Heart right ventricle (tissue), 16 donors: Measurements from ENCODE around the gene TREML1. TPM values are rescaled to one million over a fixed set of nuclear protein-coding genes. Genes with fewer than 3 reads are reported as not detected.

ENCODE experiments used
- ATAC-seq, 8 donors: fragments of 200-7000 bp; cut with Tn5 transposase; one replicate each; pipeline ENCODE4 v1.9.1; 2020; ENCODE audit warnings: mild to moderate bottlenecking in 8 of 8, moderate library complexity in 8 of 8, moderate number of reproducible peaks in 1 of 8
- DNase-seq, 2 donors: peaks; one replicate each; pipeline ENCODE4 v3.0.0-alpha.2; 2020
- H3K27ac ChIP-seq, 10 donors: fragments of 200-600 bp; sonication (generic) in 2 of 10; one replicate each; pipeline versions ENCODE4 v1.5.0 to v1.8.0; 2020 to 2022; ENCODE audit warnings: mild to moderate bottlenecking in 3 of 10
- H3K27me3 ChIP-seq, 7 donors: fragments of 200-600 bp; one replicate each; pipeline ENCODE4 v1.8.0; 2021 to 2022; ENCODE audit warnings: mild to moderate bottlenecking in 2 of 7
- H3K36me3 ChIP-seq, 9 donors: fragments of 200-600 bp; sonication (generic) in 1 of 9; one replicate each; pipeline versions ENCODE4 v1.5.0 to v1.8.0; 2020 to 2022; ENCODE audit warnings: mild to moderate bottlenecking in 2 of 9
- H3K4me1 ChIP-seq, 9 donors: fragments of 200-600 bp; sonication (generic) in 1 of 9; one replicate each; pipeline versions ENCODE4 v1.5.0 to v1.8.0; 2020 to 2022; ENCODE audit warnings: mild to moderate bottlenecking in 4 of 9
- H3K4me3 ChIP-seq, 10 donors: fragments of 200-600 bp; sonication (generic) in 2 of 10; one replicate each; pipeline versions ENCODE4 v1.5.0 to v1.8.0; 2020 to 2022; ENCODE audit warnings: mild to moderate bottlenecking in 7 of 10, moderate library complexity in 2 of 10
- H3K9me3 ChIP-seq, 11 donors: fragments of 200-600 bp in 10 of 11; sonication (generic) in 2 of 11; one replicate each; pipeline versions ENCODE4 v1.5.0 to v1.8.0; 2013 to 2022; ENCODE audit warnings: mild to moderate bottlenecking in 2 of 11, control low read depth in 1 of 11, moderate library complexity in 1 of 11
- CTCF ChIP-seq, 9 donors: fragments of 200-600 bp; sonication (generic) in 2 of 9; IDR thresholded peaks; one replicate each; pipeline versions ENCODE4 v1.5.0 to v1.8.0; 2021 to 2022; ENCODE audit warnings: antibody characterized with exemption in 9 of 9, mild to moderate bottlenecking in 5 of 9, moderate library complexity in 1 of 9
- WGBS, 2 donors: extraction: QIAGEN DNeasy Blood & Tissue Kit; methylation state at CpG; one replicate each; pipeline ENCODE4 v1.1.7; 2013; ENCODE audit warnings: inconsistent platforms in 1 of 2; 5-methylcytosine and 5-hydroxymethylcytosine counted together
- intact Hi-C, 10 donors: fragments of 100-400 bp; cut with DNase I; formaldehyde crosslinking; loops; one replicate each; pipeline versions ENCODE4 v1.11.1 to v1.14.2; 2022
- polyA plus RNA-seq, 2 donors: library from polyadenylated mRNA; stranded (reverse); fragments of 200-250 nt; gene quantifications; one replicate each; pipeline ENCODE4 v1.2.3, GENCODE V29; 2013
- total RNA-seq, 10 donors: library from RNA; stranded (reverse); fragmentation: NEBNext Ultra II Directional in 3 of 10; extraction: Animal tissue kit (Norgen Biotek cat#: 25700) in 3 of 10; gene quantifications; one replicate each; pipeline versions ENCODE4 v1.2.1 to v1.2.4, GENCODE V29; 2021 to 2023
- donor health status: Arrhythmogenic right ventricular cardiomyopathy.
- donor health status: ischemic (EF 13 %, LVEDD 7.1; RV severe dilation, severe dysfunction).
- donor health status: healthy with polysubstance abuse.
- donor health status: DM: no; HTN: yes; CAD: no.
- donor health status: DM: no; HTN: no; CAD: no.
- donor health status: ischemic (EF 25% LVEDD 6.9; RV normal size, moderate dysfunction).
- donor health status: ischemic (EF 25% LVEDD 5.7; RV mildly dilated, moderate dysfunction).
- donor health status: healthy.
- donor health status: DM: yes; HTN: yes; CAD: no.
- donor health status: Ischemic cardiomyopathy.
- donor health status: ischemic (EF 35%, LVEDD 5.7; RV mildly dilated, moderate dysfunction).
- donor health status: nonischemic (EF 11% LVEDD 7.7; RV severe dilation, severe dysfunction).
- donor health status: DM: yes; HTN: yes; CAD: no.
- donor health status: PGD.
- donor health status: ischemic (EF 29% LVEDD 5.4; RV normal size, mild dysfunction).
- donor health status: nonischemic (EF 23%, LVEDD 6.1; RV moderate dilation, normal function).

The TREML1 gene
- total and polyA plus RNA-seq, 12 donors, result 0.17 to 0.39 (median 0.33) TPM; not detected in 9

GRCh38 chr6:41199552-41200246, 45.6 kb upstream of the TREML1 start:
- ATAC-seq (peak in 2 of 8 donors; percentile 17 to 41), DNase-seq (no peak)
- TF ChIP-seq CTCF (IDR thresholded peaks at IDR 0.05), result no peak
- Histone ChIP-seq H3K36me3 (no peaks in the 10 kb centered on the region), H3K9me3 (no peaks in the 10 kb centered on the region), H3K4me1 (peaks cover 0 to 35% (median 0%) of the 10 kb centered on the region in 9 donors), H3K4me3 (no peak overlapping the region), H3K27me3 (peaks cover 0 to 25% (median 13%) of the 10 kb centered on the region in 7 donors), H3K27ac (peak overlapping the region in 2 of 10 donors; percentile 67 to 91)
- intact Hi-C loops, result loop anchor here in 1 of 10 donors (10.0 kb wide), 1 partner anchor 115 kb away; no protein-coding TSS in a partner anchor
- 82% methylated on average over 1 of the region's 1 CpG for WGBS, 2 donors

GRCh38 chr6:41197234-41197633, 43.1 kb upstream of the TREML1 start:
- ATAC-seq, result no peak
- WGBS, 2 donors, result 93% methylated on average over 3 of the region's 3 CpGs
- intact Hi-C loops, result loop anchor here in 1 of 10 donors (10.0 kb wide), 1 partner anchor 118 kb away; no protein-coding TSS in a partner anchor
- peaks cover 0 to 34% (median 0%) of the 10 kb centered on the region in 9 donors for H3K4me1 ChIP-seq
- no peak overlapping the region for H3K27ac ChIP-seq
- no peaks in the 10 kb centered on the region for H3K36me3 ChIP-seq
- H3K27me3 ChIP-seq, result peaks cover 0 to 39% (median 22%) of the 10 kb centered on the region in 7 donors
- no peaks in the 10 kb centered on the region for H3K9me3 ChIP-seq
- no peak for TF ChIP-seq CTCF (IDR thresholded peaks at IDR 0.05)
- no peak for DNase-seq
- H3K4me3 ChIP-seq, result no peak overlapping the region

- intact Hi-C loops, result loop anchor here in 1 of 10 donors (10.0 kb wide), 1 partner anchor 120 kb away; no protein-coding TSS in a partner anchor
- peaks cover 0 to 54% (median 33%) of the 10 kb centered on the region in 7 donors for H3K27me3 ChIP-seq
- TF ChIP-seq CTCF (IDR thresholded peaks at IDR 0.05), result no peak
- 93 to 94% methylated on average over 3 of the region's 3 CpGs for WGBS, 2 donors
- H3K36me3 ChIP-seq, result no peaks in the 10 kb centered on the region
- no peak for ATAC-seq
- no peak overlapping the region for H3K27ac ChIP-seq
- H3K4me1 ChIP-seq, result peaks cover 0 to 5% (median 0%) of the 10 kb centered on the region in 9 donors
- H3K4me3 ChIP-seq, result no peak overlapping the region
- peaks cover 0 to 13% (median 4%) of the 10 kb centered on the region in 11 donors for H3K9me3 ChIP-seq
- DNase-seq, result no peak
Observed at GRCh38 chr6:41194386-41194785, 40.2 kb upstream of the TREML1 start.

GRCh38 chr6:41193884-41194283, 39.7 kb upstream of the TREML1 start:
- no peak for DNase-seq
- Histone ChIP-seq H3K9me3 (peaks cover 0 to 17% (median 4%) of the 10 kb centered on the region in 11 donors), H3K27me3 (peaks cover 0 to 54% (median 33%) of the 10 kb centered on the region in 7 donors), H3K36me3 (no peaks in the 10 kb centered on the region), H3K4me1 (peaks cover 0 to under 1% (median 0%) of the 10 kb centered on the region in 9 donors), H3K27ac (no peak overlapping the region), H3K4me3 (no peak overlapping the region)
- intact Hi-C loops, result loop anchor here in 1 of 10 donors (10.0 kb wide), 1 partner anchor 121 kb away; no protein-coding TSS in a partner anchor
- ATAC-seq, result no peak
- WGBS, 2 donors, result 53 to 61% methylated on average over 5 of the region's 5 CpGs
- TF ChIP-seq CTCF (IDR thresholded peaks at IDR 0.05), result no peak
